ENCODE data around the gene SHISA5.

- TF ChIP-seq CTCF (IDR thresholded peaks at IDR 0.05 in 4 of 5, conservative IDR thresholded peaks at IDR 0.05 in 1 of 5) (peak; percentile 97 to 98 (median 98)), POLR2A (IDR thresholded peaks at IDR 0.05) (no peak)
Measured at GRCh38 chr3:48435774-48436476, 68.0 kb downstream of the SHISA5 start.

Measured in gastrocnemius medialis (tissue), 4 donors.